Fibroblast of upper back skin (primary cell): ENCODE results near the gene TRABD2B.

Experiments used
- DNase-seq: peaks from one replicate; pipeline ENCODE4 v3.0.0-alpha.2; 2013

Gene TRABD2B

DNA sequence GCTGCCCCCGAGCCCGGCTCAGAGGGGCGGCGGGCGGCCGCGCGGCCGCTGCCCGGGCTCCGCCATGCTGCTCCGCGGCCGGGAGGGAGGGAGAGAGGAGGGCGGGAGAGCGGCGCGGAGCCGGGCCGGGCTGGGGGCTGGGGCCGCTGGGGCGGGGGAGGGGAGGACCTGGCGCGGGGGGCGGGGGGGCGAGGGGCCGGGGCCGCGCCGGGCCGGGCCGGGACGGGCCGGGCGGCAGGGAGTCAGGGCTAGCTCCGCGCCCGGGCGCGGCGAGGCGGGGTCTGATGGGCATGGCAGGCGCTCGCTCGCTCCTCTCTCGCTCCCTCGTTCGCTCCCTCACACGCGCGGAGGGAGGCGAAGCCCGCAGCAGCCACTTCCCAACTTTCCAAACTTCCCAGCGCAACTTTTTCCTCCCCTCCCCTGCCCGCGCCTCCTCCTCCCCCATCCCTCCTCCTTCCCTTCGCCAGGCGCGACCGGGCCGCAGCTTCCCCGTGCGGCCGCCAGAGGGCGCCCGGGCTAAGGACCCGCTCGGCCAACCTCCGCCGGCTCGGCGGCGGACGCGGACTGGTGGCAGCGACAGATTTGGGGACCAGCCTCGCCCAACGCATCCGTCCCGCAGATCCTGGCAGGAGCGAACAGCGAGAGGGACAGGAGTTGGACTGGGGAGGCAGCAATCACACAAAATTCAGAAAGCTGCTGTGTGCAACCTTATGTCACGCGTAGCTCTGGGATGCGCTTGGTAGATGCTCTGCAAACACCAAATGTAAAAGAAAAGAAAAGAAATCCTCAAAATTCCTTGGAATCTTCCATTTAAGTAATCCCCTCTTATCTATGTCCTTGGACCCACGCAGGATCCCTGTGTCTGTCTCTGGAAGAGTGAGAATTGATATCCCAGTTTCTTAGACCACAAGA is at the start of gene TRABD2B:
Gene TRABD2B (minus strand): TSS at position 97 of the 912 bp plus-strand sequence.
- DNase-seq, result peak; percentile 64

DNA sequence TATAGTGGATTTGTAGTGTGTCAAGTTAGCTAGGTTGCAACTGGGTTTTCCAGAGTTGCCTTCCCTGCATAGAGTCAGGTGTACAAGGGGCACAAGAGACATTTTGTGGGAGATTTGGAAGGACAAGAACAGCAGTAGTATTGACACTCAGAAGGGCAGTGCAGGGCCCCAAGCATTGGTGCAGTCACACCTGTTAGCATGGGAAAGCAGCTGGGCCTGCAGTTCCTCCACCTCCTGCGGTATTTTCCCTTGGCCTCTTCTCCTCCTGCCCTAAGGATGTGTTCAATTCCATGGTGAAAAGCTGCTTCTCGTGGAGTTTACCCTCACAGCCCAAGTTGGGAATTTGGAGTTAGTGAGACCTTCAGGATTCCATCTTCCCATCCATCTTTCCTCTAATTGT is 47.1 kb upstream of the TRABD2B start:
- DNase-seq, result no peak

DNA sequence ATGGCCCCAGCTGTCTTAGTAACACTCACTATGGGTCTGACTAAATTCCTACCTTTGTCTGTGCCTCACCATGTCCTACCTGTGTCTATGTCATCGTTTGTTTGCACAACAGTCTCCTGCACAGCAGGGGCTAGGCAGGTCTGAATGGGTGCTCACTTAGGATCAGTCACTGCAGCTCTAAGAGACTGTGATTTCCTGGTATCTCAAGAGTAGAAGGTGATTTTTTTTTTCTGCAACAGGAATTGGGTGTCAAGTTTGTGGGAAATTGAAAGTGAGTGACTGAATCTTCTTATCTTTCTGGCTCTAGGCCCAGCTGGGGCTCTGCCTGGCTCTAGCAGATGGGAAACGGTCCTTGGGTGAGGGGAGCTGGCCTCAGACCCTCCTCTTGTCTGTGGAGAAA is 46.4 kb upstream of the TRABD2B start:
- DNase-seq, result no peak

DNA sequence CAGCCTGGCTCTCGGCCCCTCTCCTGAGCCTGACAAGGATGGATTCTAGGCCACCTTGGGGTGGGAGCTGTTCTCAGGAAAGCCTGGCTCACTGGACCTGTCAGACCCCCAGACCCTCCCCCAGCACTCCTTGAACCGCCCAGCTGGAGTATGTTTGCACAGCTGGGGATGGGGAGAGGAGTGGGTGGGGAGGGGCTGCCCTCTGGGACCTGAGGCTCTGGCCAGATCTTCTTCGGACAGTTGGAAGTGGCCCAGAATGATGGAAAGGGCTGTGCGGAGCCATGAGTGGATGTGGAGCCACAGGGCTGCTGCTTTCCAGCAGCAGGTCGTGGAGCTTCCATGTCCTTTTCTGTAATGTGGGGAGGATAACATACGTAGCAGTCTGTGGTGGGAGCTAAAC is 43.0 kb upstream of the TRABD2B start:
- DNase-seq, result no peak

DNA sequence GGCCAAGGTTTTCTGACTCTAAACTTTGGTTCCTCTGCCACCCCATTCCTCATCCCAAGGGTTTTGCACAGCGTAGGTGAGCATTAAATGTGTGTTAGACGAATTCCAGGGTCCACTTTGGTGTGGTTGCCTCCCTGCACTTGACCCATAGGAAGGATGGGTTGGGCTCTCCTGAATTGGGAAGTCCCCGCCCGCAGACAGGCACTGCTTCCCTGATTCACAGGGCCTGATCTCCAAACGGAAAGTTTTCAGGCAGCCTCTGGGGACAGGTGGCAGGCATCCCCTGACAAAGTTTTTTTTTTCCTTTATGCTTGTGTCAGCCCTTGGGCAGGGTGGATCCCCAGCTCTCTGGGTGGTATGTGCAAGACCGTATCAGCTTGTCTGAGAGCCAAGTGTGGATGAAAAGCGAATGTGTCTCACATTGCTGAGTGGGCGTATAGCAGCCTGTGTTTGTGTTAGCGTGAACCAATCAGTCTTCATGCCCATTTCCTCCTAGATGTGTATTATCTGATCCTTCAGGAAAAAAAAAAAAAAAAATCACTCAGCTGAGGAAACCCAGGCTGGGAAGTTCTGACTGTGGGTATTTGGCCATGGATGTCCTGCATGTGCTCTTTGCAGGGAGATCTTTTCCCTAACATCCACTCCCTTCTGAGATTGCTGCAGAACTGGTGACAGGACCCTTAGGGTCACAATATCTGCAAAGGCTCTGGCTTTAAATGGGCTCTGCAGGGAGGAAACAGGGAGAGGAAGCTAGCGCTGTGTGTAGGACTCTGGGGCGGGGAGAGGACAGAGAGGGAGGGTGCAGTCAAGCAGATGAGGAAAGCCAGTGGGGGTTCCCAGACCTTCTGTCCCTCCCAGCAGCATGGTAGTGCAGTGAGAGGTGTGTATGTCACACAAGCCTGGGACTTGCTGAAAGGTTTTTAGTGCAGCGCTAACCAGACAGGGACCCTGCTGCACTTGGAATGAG is 42.2 kb upstream of the TRABD2B start:
- DNase-seq, result no peak

DNA sequence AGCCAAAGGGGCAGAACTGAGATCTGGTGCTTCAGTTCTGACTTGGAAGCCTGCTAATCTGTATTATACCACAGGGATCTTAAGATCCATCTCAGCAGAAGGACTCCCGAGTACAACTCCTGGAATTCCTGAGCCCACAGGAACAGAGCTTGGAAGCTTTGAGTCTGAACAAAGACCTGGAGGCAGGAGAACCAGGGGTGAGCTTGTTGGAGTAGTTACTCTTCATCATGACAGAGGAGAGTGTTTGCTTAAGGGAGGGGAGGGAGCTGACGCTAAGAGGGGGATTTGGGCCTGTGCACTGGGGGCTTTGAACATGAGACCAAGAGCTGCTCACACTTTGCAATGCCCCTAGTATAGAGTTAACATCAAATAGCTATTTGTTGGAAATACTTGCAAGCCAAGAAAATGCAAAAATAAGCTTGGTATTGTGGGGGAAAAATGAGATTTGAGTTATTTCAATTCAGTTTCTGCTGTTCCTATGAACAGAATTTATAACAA is 41.1 kb upstream of the TRABD2B start:
- no peak for DNase-seq

DNA sequence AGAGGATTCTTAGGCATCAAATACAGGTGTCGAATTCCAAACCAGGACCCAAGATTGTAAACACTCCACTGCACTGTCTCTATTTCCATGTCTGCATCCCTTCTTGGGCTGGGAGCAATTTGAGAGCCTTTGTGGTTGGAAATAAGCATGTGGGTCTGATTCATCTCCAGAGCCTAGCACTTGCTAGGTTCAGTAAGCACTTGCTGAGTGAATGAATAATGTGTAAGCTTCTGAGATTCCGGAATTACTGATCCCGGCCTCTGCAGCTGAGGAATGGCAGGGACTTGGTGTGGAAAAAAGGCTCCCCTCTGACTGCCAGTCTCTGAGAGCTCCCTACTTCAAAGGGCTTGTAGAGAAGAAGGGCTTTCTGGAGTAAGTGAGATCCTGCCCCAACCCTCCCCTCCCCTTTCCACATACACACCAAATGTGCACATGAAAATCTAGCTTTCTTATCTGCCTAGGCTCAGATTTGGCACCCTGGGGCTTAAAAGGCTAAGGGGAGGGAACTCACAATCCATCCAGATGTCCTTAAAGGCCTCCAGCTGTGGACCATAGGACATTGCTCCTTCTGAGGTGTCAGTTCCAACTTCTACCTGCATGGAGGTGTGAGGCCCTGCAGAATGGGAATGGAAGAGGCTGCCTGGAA is 39.6 kb upstream of the TRABD2B start:
- peak; percentile 65 for DNase-seq

DNA sequence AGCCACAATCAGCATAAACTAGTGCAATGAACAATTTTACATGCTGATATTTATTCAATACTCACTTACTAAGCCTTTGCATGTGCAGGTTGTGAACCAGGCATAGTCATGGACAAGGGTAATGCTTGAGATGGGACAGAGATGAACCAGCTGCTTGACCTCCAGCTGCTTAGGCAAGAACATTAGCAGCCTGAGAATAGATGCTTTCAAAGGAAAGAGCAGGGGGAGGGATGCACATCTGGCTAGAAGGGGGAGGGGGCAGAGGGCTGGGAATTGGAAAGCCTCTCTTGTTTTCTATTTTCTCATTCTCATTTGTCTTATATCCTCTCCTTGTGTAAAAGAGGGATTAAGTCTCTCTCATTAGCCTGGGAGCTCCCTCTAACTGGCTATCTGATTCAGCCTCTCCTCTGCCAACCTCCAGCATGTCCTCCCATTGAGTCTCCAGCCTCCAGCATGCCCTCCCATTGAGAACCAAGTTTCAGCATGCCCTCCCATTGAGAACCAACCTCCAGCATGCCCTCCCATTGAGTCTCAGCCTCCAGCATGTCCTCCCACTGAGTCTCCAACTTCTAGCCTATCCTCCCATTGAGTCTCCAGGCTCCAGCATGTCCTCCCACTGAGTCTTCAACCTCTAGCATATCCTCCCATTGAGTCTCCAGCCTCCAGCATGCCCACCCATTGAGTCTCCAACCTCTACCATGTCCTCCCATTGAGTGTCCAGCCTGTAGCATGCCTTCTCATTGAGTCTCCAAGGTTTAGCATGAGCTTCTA is 38.4 kb upstream of the TRABD2B start:
- no peak for DNase-seq

DNA sequence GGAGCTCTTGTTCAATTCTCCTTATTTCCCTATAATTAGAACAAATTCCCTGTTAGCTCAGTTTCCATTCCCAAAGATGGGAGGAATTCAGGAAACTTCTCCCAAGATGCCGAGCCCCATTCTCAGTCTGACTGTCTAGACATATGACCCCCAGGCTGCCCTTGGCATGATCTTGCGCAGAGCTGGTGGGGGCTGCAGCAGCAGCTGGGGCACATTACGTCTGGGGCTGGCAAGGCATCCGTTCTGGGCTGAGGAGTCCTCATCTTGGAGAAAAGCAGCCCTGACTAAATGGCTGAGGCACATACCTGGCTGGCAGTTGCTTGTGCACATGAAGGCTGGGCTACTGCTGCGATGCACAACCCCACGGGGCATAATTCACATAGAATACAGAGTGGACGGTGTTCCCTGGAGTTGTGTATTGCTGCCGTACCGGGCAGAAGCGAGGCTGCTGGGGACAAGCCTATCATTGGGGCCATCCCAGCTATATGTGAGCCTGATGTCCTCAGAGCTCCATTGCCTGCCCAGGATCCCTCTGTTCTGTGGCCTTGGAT is 36.4 kb upstream of the TRABD2B start:
- DNase-seq, result no peak

DNA sequence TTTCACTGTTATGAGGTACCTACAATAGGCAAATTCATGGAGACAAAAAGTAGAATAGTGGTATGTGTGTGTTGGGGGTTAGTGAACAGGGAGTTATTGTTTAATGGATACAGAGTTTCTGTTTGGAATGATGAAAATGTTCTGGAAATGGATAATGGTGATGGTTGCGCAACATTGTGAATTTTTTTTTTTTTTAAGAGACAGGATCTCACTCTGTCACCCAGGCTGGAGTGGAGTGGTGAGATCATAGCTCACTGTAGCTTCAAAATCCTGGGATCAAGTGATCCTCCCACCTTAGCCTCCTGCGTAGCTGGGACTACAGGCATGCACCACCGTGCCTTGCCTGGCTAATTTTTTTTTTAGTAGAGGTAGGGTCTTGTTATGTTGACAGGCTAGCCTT is 34.5 kb upstream of the TRABD2B start:
- DNase-seq, result no peak

DNA sequence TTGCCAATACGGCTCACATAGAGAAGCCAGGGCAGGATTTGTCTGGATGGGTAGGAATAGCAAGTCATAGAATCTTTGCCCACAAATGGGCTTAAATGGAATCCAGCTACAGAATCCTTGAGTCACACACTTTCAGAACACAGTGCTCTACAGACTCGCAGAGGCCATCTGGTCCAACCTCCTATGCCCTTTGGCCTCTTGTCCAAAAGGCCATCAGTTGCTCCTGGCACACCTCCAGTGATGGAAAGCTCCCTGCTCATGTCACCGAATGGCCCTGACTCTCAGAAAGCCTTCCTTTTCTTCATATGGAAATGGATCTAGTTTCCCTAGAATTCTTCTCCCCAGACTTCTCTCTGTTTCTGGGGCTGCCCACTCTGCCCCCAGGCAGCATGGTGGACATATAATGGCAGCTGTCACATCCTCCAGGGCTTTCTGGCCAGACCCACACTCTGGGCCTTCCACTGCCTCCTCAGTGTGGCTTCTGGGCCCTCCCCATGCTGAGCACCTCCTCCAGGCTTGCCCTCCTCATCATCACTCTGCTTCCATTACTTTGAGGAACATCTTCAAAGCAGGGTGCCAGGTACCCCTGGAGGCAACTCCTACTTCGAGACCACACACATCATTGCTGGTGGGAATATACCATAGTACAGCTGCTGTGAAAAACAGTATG is 33.6 kb upstream of the TRABD2B start:
- no peak for DNase-seq

DNA sequence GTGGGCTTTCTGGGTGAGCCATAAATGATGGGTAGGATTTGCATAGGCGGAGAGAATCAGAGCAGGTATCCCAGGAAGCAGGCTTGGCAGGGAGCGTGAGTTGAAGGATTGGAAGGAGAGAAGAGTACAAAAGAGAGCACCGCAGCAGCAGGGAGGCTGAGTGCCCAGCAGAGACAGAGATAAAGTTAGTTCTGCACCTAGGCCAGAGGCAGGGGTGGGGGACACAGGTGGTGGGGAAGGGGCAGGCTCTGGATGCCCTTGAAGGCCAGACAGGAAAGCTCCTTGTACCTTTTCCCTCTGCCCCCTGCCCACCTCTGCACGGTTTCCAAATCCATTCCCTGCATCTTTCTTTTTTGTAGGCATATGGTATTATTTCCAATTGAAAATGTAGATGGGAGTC is 33.0 kb upstream of the TRABD2B start:
- no peak for DNase-seq

DNA sequence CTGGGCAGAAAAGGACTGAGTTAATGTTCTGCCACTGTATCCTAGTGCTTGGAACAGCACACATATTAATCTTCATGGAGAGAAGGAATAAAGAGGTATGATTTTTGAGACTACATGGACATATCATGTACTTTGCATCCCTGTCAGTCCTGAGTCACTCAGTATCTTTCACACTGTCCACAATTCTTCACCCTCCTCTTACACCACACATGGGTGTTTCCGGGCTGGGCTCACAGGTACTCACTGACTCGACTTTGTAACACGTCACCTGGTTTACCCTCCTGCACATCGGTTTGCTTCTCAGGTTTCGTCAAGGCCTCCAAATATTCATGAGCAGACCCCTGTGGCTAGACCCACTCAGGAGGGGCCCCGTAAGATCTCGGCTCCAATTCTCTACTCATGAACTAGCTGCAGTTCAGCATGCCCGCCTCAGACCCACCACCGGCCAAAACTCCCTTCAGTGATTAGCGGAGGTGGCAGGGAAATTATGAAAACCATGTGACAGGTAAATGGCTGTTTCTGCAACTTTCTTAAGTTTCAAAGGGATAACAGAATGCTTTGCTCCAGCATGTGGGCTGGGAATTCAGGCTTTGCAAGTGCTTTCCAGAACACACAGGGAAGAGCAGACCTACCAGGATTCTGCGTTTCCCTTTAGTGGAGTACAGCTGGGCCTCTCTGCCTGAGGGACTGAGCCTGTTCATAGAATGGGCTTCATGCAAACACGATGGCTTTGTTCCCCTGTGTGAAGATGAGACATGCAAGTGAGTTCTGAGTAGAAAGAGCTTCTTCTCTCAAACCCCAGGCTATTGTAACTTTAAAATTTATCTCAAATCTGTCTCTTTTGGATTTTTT is 31.3 kb upstream of the TRABD2B start:
- no peak for DNase-seq

DNA sequence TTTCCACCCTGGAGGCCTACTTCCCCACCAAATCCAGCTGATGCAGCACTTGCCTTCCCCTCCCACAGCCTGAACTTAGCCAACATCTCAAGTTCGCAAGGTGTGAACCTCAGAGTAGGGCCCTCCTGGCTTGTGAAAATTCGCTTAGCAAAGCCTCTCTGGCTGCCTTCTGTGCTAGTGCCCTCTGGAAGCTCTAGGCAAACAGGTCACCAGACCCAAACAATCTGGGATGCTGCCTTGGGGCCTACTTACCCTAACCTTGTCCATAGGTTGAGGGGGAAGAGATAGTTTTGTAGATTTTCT is 30.3 kb upstream of the TRABD2B start:
- no peak for DNase-seq

DNA sequence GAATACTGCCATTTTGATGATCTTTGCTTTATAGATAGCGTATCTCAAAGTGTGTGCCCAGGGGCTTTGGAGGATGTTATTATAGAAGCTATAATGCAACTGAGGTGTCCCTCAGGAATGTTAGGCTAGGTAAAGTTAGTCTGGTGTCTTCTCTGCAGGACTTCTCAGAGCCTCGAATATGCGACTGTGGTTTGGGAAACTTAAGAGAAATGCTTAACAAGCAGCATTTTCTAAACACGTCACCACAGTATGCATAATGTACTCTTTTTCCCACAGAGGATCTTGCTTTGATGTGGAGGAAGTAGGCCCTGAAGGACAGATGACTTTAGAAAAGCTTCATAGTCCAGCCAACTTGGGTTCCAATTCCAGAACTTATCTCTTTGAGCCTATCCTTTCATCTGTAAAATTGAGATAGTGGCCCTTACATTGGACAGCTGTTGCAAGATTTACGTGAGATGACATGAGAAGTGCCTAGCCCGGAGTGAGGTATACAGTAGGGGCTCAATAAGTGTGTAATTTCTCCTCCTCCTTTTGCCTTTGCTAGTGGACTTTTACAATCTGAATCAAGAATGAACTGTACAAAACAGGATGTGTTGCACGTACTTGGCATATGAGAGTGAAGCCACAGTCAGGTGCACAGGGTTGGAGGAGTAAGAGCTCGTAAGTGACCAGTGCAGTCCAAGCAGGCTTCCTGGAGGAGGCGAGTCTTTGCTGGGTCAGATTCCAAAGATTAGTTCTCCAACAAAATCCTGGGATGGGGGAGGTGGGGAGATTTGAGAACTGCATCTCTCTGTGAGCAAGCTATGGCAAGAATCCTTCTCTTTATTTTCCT is 29.7 kb upstream of the TRABD2B start:
- DNase-seq, result no peak

DNA sequence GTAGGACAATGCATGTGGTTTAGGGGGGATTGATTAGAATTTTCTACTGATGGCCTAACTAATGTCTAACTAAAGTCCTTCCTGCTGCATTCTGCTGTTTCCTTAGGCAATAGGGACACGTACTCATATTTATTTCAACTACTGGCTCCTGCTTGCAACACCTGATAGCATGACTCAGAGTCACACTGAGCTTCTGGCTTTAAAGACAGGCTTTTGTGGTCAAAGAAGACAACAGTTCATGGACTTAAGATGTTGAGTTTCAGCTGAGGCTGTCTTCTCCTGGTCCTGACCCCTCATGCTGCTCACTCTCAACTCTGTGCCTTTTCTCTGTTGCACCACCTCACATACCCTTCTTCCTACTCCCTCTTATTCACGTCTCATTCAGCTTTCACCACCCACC is 29.1 kb upstream of the TRABD2B start:
- no peak for DNase-seq

DNA sequence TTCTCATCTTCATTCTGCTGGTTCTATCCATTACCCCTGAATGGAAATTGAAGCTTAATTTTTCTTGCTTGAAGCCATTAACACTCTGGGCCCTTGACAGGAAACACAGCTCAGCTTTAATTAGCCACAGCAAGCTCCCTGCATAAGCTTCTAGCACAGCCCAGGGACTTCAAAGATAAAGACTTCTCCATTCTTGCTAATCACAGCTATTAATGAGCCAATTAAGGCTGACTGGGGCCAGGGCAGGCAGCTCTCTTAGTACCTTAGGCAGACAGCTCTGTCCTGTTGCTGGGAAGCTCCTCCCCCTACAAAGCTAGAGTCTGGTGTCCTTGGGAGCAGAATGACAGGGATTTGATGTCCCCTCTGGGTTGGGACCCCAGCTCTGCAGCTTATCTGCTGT is 27.9 kb upstream of the TRABD2B start:
- DNase-seq, result no peak

DNA sequence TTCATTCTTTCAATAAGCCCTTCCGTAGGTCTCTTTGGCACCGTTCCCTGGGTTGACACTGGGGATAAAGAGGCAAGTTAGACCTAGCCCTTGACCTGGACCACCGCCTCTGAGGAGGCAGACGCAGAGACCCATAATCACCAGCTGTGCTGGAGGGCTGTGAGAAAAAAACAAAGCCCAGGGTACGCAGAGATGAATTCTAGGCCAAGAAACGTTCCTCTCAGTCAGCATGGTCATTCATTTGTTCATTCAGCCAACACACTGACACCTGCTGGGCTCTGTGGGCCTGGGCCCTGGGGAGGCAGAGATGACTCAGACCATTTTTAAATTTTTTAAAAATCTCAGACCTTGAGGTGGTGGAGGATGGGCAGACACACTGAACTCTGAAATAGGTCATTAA is 26.3 kb upstream of the TRABD2B start:
- DNase-seq, result no peak

DNA sequence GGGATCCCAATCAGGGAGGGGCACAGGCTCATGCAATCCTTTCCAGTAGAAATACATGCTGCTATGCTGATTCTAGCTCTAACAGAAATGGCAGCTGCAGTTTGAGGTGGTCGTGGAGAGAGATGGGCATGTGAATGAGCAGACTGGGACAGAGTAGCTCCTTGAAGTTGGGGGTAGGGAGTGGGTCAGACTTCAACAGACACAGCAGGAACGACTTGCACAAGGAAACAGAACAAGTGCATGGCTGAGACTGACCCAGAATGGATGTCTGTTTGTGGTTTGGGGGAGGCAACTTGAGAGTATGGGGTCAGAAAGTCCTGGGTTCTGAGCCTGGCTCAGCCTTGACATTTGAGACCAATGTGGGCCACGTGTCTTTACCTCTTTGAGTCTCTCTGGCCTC is 25.1 kb upstream of the TRABD2B start:
- no peak for DNase-seq

DNA sequence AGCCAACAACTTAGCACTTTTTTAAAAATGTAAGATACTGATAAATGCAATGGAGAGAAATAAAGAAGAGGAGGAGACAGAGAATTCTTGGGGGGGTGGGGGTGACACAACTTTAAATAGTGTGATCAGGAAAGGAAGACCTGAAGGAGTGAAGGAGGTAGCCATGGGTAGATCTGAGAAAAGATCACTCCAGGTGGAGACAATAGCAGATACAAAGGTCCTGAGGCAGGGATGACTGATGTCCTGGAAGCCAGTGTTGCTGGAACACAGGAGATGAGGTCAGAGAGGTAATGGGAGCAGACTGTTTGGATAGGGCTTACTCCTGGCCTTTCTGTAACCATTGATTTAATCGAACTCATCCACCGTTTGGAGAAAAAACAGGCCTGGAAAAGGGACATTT is 24.6 kb upstream of the TRABD2B start:
- DNase-seq, result no peak
